CD4-positive, alpha-beta T cell treated with Interleukin-17A for 4 hours (primary cell): ENCODE measurements around the gene SLC5A5.

Source experiments
- DNase-seq: peaks from one replicate; pipeline ENCODE4 v3.0.0-alpha.2; 2020; ENCODE audit warnings: mixed read lengths

The SLC5A5 gene

GRCh38 chr19:17871878-17872250 lies at the start of gene SLC5A5:
Gene SLC5A5 (plus strand): TSS chr19:17871945. CDS start chr19:17872320, 375 bp downstream.
- DNase-seq = peak; percentile 43

GRCh38 chr19:17824339-17824738 lies 47.4 kb upstream of the SLC5A5 start:
- DNase-seq = no peak

- no peak for DNase-seq
Observed at GRCh38 chr19:17826508-17827056, 45.2 kb upstream of the SLC5A5 start.

GRCh38 chr19:17829855-17830566 lies 41.7 kb upstream of the SLC5A5 start:
- DNase-seq = no peak

GRCh38 chr19:17830567-17831418 lies 41.0 kb upstream of the SLC5A5 start:
- DNase-seq = no peak

GRCh38 chr19:17831419-17831888 lies 40.3 kb upstream of the SLC5A5 start:
- no peak for DNase-seq

GRCh38 chr19:17832443-17833208 lies 39.1 kb upstream of the SLC5A5 start:
- DNase-seq = no peak

GRCh38 chr19:17834350-17835181 lies 37.2 kb upstream of the SLC5A5 start:
- no peak for DNase-seq

GRCh38 chr19:17835182-17836006 lies 36.4 kb upstream of the SLC5A5 start:
- no peak for DNase-seq

GRCh38 chr19:17836530-17836929 lies 35.2 kb upstream of the SLC5A5 start:
- DNase-seq = no peak

- DNase-seq = no peak
Observed at GRCh38 chr19:17837972-17838371, 33.8 kb upstream of the SLC5A5 start.

- DNase-seq = no peak
Observed at GRCh38 chr19:17840019-17840418, 31.7 kb upstream of the SLC5A5 start.

- no peak for DNase-seq
Observed at GRCh38 chr19:17841371-17841809, 30.4 kb upstream of the SLC5A5 start.

- DNase-seq = peak; percentile 40
Observed at GRCh38 chr19:17841810-17842662, 29.7 kb upstream of the SLC5A5 start.

GRCh38 chr19:17842663-17843291 lies 29.0 kb upstream of the SLC5A5 start:
- DNase-seq = no peak

- no peak for DNase-seq
Observed at GRCh38 chr19:17843292-17843827, 28.4 kb upstream of the SLC5A5 start.

GRCh38 chr19:17843908-17844490 lies 27.7 kb upstream of the SLC5A5 start:
- no peak for DNase-seq

- peak; percentile 56 for DNase-seq
Observed at GRCh38 chr19:17846146-17846545, 25.6 kb upstream of the SLC5A5 start.
